NCI-H187 (cell line): Measurements from ENCODE around the gene TREH.
A peak's percentile ranks its signal among the peaks of the same experiment; 100 is the strongest.

ENCODE experiments used
- DNase-seq, 2 experiments: peaks; one replicate each; lab custom pipeline; 2025; lab: John Stamatoyannopoulos, UW

TREH gene

GRCh38 chr11:118648291-118648690 lies 31.2 kb downstream of the TREH start:
- DNase-seq: no peak

GRCh38 chr11:118646393-118646792 lies 33.1 kb downstream of the TREH start:
- DNase-seq: no peak

GRCh38 chr11:118645066-118645715 lies 34.3 kb downstream of the TREH start:
- DNase-seq: no peak

- DNase-seq: no peak
Observed at GRCh38 chr11:118644496-118644895, 35.0 kb downstream of the TREH start.

GRCh38 chr11:118643995-118644345 lies 35.5 kb downstream of the TREH start:
- no peak for DNase-seq

- DNase-seq: no peak
Observed at GRCh38 chr11:118643142-118643994, 36.1 kb downstream of the TREH start.

GRCh38 chr11:118641397-118642019 lies 37.9 kb downstream of the TREH start:
- peak; percentile 41 to 80 for DNase-seq

- peak in 1 of 2 experiments; percentile 11 for DNase-seq
Observed at GRCh38 chr11:118640332-118641154, 38.9 kb downstream of the TREH start.

- no peak for DNase-seq
Observed at GRCh38 chr11:118639899-118640298, 39.6 kb downstream of the TREH start.

GRCh38 chr11:118638726-118639125 lies 40.7 kb downstream of the TREH start:
- no peak for DNase-seq

- no peak for DNase-seq
Observed at GRCh38 chr11:118636569-118637290, 42.7 kb downstream of the TREH start.

- no peak for DNase-seq
Observed at GRCh38 chr11:118635642-118636041, 43.8 kb downstream of the TREH start.

GRCh38 chr11:118635237-118635591 lies 44.2 kb downstream of the TREH start:
- DNase-seq: no peak

- peak in 1 of 2 experiments; percentile 68 for DNase-seq
Observed at GRCh38 chr11:118634431-118635236, 44.8 kb downstream of the TREH start.

GRCh38 chr11:118633979-118634378 lies 45.5 kb downstream of the TREH start:
- DNase-seq: no peak

- DNase-seq: no peak
Observed at GRCh38 chr11:118633319-118633690, 46.1 kb downstream of the TREH start.

GRCh38 chr11:118632577-118633318 lies 46.7 kb downstream of the TREH start:
- DNase-seq: no peak

- DNase-seq: no peak
Observed at GRCh38 chr11:118631142-118631909, 48.1 kb downstream of the TREH start.
